SK-N-SH (cell line): ENCODE results near the gene TOP3B. TPM values are rescaled to one million over a fixed set of nuclear protein-coding genes. Genes with fewer than 3 reads are reported as not detected.

Experiments
- CTCF ChIA-PET: fragments of 300-600, 350-600 bp; formaldehyde crosslinking; extraction: SDS; loops from one replicate; lab custom pipeline; 2021; lab: Yijun Ruan, JAX
- POLR2A ChIA-PET: fragments of 350-600 bp; sonication (Branson Sonifier 250); formaldehyde crosslinking; extraction: SDS; loops from one replicate; lab custom pipeline; 2020; ENCODE audit warnings: antibody characterized with exemption, inconsistent platforms; lab: Yijun Ruan, JAX
- DNase-seq: peaks from one replicate; pipeline ENCODE4 v3.0.0; 2012
- H2AFZ ChIP-seq: fragments of 200-600 bp; sonication (generic); 2 replicates; pipeline ENCODE4 v1.8.1; 2016; ENCODE audit warnings: antibody characterized with exemption, mild to moderate bottlenecking, low read depth
- H3F3A ChIP-seq: fragments of 200-600 bp; sonication (generic); replicated peaks from 2 replicates; pipeline ENCODE3; 2016; ENCODE audit warnings: antibody characterized with exemption, mild to moderate bottlenecking; ENCODE audit not compliant: insufficient read depth
- H3K27ac ChIP-seq, 2 experiments: fragments of 200-500 bp in 1 of 2; fragments of 200-600 bp in 1 of 2; sonication (Bioruptor generic) in 1 of 2; sonication (generic), shearing (Covaris generic) in 1 of 2; 2 replicates each; pipeline versions ENCODE4 v1.5.1 to v1.6.1; 2014 to 2016; ENCODE audit warnings: low read depth in 2 of 2, inconsistent platforms in 1 of 2, low read length in 1 of 2, mild to moderate bottlenecking in 1 of 2, mixed read lengths in 1 of 2
- H3K27me3 ChIP-seq: fragments of 200-600 bp; sonication (generic), shearing (Covaris generic); 2 replicates; pipeline ENCODE4 v1.6.1; 2016; ENCODE audit warnings: mixed run types; ENCODE audit not compliant: insufficient read depth
- H3K36me3 ChIP-seq, 2 experiments: fragments of 200-500 bp in 1 of 2; fragments of 200-600 bp in 1 of 2; sonication (Bioruptor generic) in 1 of 2; sonication (generic) in 1 of 2; replicated peaks in 1 of 2; 2 replicates each; pipeline versions ENCODE3 to v1.5.1; 2014 to 2016; ENCODE audit warnings: low read length in 1 of 2, mild to moderate bottlenecking in 1 of 2; ENCODE audit not compliant: insufficient read depth in 2 of 2, control insufficient read depth in 1 of 2
- H3K4me1 ChIP-seq, 2 experiments: fragments of 200-500 bp in 1 of 2; fragments of 200-600 bp in 1 of 2; sonication (Bioruptor generic) in 1 of 2; sonication (generic), shearing (Covaris generic) in 1 of 2; 2 replicates each; pipeline versions ENCODE4 v1.5.1 to v1.6.1; 2014 to 2016; ENCODE audit warnings: low read depth in 1 of 2, low read length in 1 of 2, mixed run types in 1 of 2; ENCODE audit not compliant: insufficient read depth in 2 of 2, control insufficient read depth in 1 of 2
- H3K4me2 ChIP-seq: fragments of 200-600 bp; sonication (generic), shearing (Covaris generic); 2 replicates; pipeline ENCODE4 v1.6.1; 2017; ENCODE audit warnings: mixed run types
- H3K4me3 ChIP-seq, 2 experiments: fragments of 200-500 bp in 1 of 2; fragments of 200-600 bp in 1 of 2; sonication (Bioruptor generic) in 1 of 2; sonication (generic), shearing (Covaris generic) in 1 of 2; 2 replicates each; pipeline versions ENCODE4 v1.5.1 to v1.8.1; 2014 to 2016; ENCODE audit warnings: low read depth in 2 of 2, inconsistent platforms in 1 of 2, low read length in 1 of 2, mild to moderate bottlenecking in 1 of 2, mixed read lengths in 1 of 2, moderate library complexity in 1 of 2
- H3K79me2 ChIP-seq: fragments of 200-600 bp; sonication (generic); 2 replicates; pipeline ENCODE4 v1.8.1; 2017; ENCODE audit warnings: mild to moderate bottlenecking; ENCODE audit not compliant: insufficient read depth
- H3K9ac ChIP-seq: fragments of 200-600 bp; sonication (generic); 2 replicates; pipeline ENCODE4 v1.6.1; 2017; ENCODE audit warnings: mixed run types
- H3K9me2 ChIP-seq: fragments of 200-600 bp; sonication (generic); 2 replicates; pipeline ENCODE4 v1.6.1; 2017; ENCODE audit warnings: mixed run types
- H3K9me3 ChIP-seq: fragments of 200-600 bp; sonication (generic); 2 replicates; pipeline ENCODE4 v1.6.1; 2017; ENCODE audit warnings: mixed run types, mild to moderate bottlenecking, moderate library complexity
- H4K20me1 ChIP-seq: fragments of 200-600 bp; sonication (generic); 2 replicates; pipeline ENCODE4 v1.6.1; 2017; ENCODE audit warnings: mild to moderate bottlenecking, mixed run types; ENCODE audit not compliant: insufficient read depth
- CHD2 ChIP-seq: fragments of 150-350 bp; IDR thresholded peaks from 2 replicates; pipeline ENCODE4 v1.6.1; 2018; ENCODE audit warnings: low read length; ENCODE audit not compliant: partially characterized antibody
- CTCF ChIP-seq: fragments of 200-600 bp; sonication (generic); IDR thresholded peaks from 2 replicates; pipeline ENCODE4 v1.6.1; 2017; ENCODE audit warnings: antibody characterized with exemption, mild to moderate bottlenecking, moderate library complexity
- EP300 ChIP-seq, 2 experiments: IDR thresholded peaks; 2 replicates each; pipeline versions ENCODE4 v1.4.0 to v1.6.1; 2012; ENCODE audit warnings: borderline replicate concordance in 1 of 2, low read depth in 1 of 2, low read length in 1 of 2
- EZH2phosphoT487 ChIP-seq: fragments of 200-600 bp; sonication (generic); IDR thresholded peaks from 2 replicates; pipeline ENCODE4 v1.6.1; 2017; ENCODE audit warnings: low read depth, mixed run types, mild to moderate bottlenecking, antibody characterized with exemption, moderate library complexity, borderline replicate concordance
- GABPA ChIP-seq: IDR thresholded peaks from 2 replicates; pipeline ENCODE4 v1.4.0; 2012; ENCODE audit warnings: low read depth, mild to moderate bottlenecking
- NFIC ChIP-seq: IDR thresholded peaks from 2 replicates; pipeline ENCODE4 v1.4.0; 2012; ENCODE audit warnings: borderline replicate concordance
- NRF1 ChIP-seq: IDR thresholded peaks from 2 replicates; pipeline ENCODE4 v1.6.1; 2012; ENCODE audit warnings: low read depth, mild to moderate bottlenecking, low read length
- PBX3 ChIP-seq: IDR thresholded peaks from 2 replicates; pipeline ENCODE4; 2012
- POLR2AphosphoS5 ChIP-seq: IDR thresholded peaks from 2 replicates; pipeline ENCODE4 v1.6.1; 2012; ENCODE audit warnings: low read depth, low read length
- RCOR1 ChIP-seq: fragments of 150-350 bp; IDR thresholded peaks from 2 replicates; pipeline ENCODE4 v1.6.1; 2017; ENCODE audit warnings: antibody characterized with exemption, low read length
- RFX5 ChIP-seq: IDR thresholded peaks from 2 replicates; pipeline ENCODE4 v1.6.1; 2012; ENCODE audit warnings: mild to moderate bottlenecking, improper control_type of control experiment, low read length
- SIN3A ChIP-seq: IDR thresholded peaks from 2 replicates; pipeline ENCODE4 v1.6.1; 2012; ENCODE audit warnings: low read depth, mild to moderate bottlenecking, low read length, moderate library complexity, borderline replicate concordance
- SMC3 ChIP-seq: IDR thresholded peaks from 2 replicates; pipeline ENCODE4 v1.6.1; 2012; ENCODE audit warnings: low read depth, low read length, improper control_type of control experiment
- TCF12 ChIP-seq: IDR thresholded peaks from 2 replicates; pipeline ENCODE4 v1.4.0; 2012
- TEAD4 ChIP-seq: IDR thresholded peaks from 2 replicates; pipeline ENCODE4 v1.4.0; 2012; ENCODE audit warnings: mild to moderate bottlenecking, borderline replicate concordance; ENCODE audit not compliant: insufficient read depth
- USF1 ChIP-seq: IDR thresholded peaks from 2 replicates; pipeline ENCODE4 v1.4.0; 2012; ENCODE audit warnings: low read depth, borderline replicate concordance
- USF2 ChIP-seq: fragments of 150-350 bp; IDR thresholded peaks from 2 replicates; pipeline ENCODE4 v1.6.1; 2017; ENCODE audit warnings: antibody characterized with exemption, low read length, low read depth, borderline replicate concordance
- ZBTB33 ChIP-seq: IDR thresholded peaks from 2 replicates; pipeline ENCODE4 v1.4.0; 2012; ENCODE audit warnings: low read depth, borderline replicate concordance
- WGBS: methylation state at CpG from one replicate; pipeline ENCODE4 v1.1.6; 2017; ENCODE audit warnings: low lambda C conversion rate; 5-methylcytosine and 5-hydroxymethylcytosine counted together
- polyA plus RNA-seq, 3 experiments: library from polyadenylated mRNA; depleted of rRNA; stranded (reverse); fragments of >200 nt; gene quantifications; 2 replicates each; pipeline ENCODE4 v1.2.3, GENCODE V29; 2012

The TOP3B gene
- polyA plus RNA-seq, 1 of the 3 experiments (the other 2 are of a cell fraction): 14.4 TPM

- TF ChIP-seq CTCF (no peak), RCOR1 (no peak), SIN3A (no peak), TCF12 (no peak), EP300 (IDR thresholded peaks at IDR 0.05; ENCODE audit: borderline replicate concordance in 1 of 2, low read depth in 1 of 2, low read length in 1 of 2) (no peak), EZH2phosphoT487 (no peak), PBX3 (no peak)
These were observed 20.5 kb downstream of the TOP3B start (continued) for GRCh38 chr22:21961886-21962654.

- peaks cover 17 to 57% of the 10 kb centered on the region in 2 experiments for H3K36me3 ChIP-seq
- POLR2A ChIA-PET: no interaction called here
- 91% methylated on average over 4 of the region's 18 CpGs for WGBS
- no peaks in the 10 kb centered on the region for H3K27me3 ChIP-seq
- no peak overlapping the region for H3K9ac ChIP-seq
- DNase-seq: no peak
- H3K4me2 ChIP-seq: no peak overlapping the region
- no peaks in the 10 kb centered on the region for H3F3A ChIP-seq
- H3K79me2 ChIP-seq: no peaks in the 10 kb centered on the region
- no peak for TF ChIP-seq SIN3A
- no peak for TF ChIP-seq GABPA
- no peak for TF ChIP-seq TEAD4
- no peak for TF ChIP-seq POLR2AphosphoS5
- no peak for TF ChIP-seq RFX5
- no peak for TF ChIP-seq NFIC
- TF ChIP-seq CHD2: no peak
- no peak for TF ChIP-seq ZBTB33
- TF ChIP-seq USF1: no peak
- no peak for TF ChIP-seq USF2
- TF ChIP-seq SMC3: no peak
- no peak for TF ChIP-seq NRF1
- TF ChIP-seq, all 33 proteins: peak for 0
- H3K27ac ChIP-seq: no peak overlapping the region
- no peaks in the 10 kb centered on the region for H3K9me2 ChIP-seq
- no peak overlapping the region for H2AFZ ChIP-seq
- no peak overlapping the region for H3K4me3 ChIP-seq
- H3K4me1 ChIP-seq: no peaks in the 10 kb centered on the region
- no peaks in the 10 kb centered on the region for H4K20me1 ChIP-seq
- no peaks in the 10 kb centered on the region for H3K9me3 ChIP-seq
- CTCF ChIA-PET: interaction anchor here (1.4 to 3.0 kb wide), 4 partner anchors 7 to 23 kb away, joined by 3 to 16 read pairs (median 10); partner anchors contain the start of gene PPM1F
These were observed 21.3 kb downstream of the TOP3B start for GRCh38 chr22:21961127-21961867.
